B cell (primary cell): Measurements from ENCODE around the gene PTGDR2. TPM values are rescaled to one million over a fixed set of nuclear protein-coding genes. Genes with fewer than 3 reads are reported as not detected.

Source experiments
- ATAC-seq: fragments of 200-7000 bp; cut with Tn5 transposase; one replicate; pipeline ENCODE4 v1.10.0; 2021; ENCODE audit warnings: low read depth, mild to moderate bottlenecking, moderate number of reproducible peaks, moderate library complexity
- CTCF ChIA-PET: fragments of 350-600 bp; sonication (Branson Sonifier 250); formaldehyde crosslinking; loops from one replicate; lab custom pipeline; 2021; ENCODE audit warnings: antibody characterized with exemption, inconsistent platforms; lab: Charles Lee
- POLR2A ChIA-PET: fragments of 350-600 bp; sonication (Branson Sonifier 250); formaldehyde crosslinking; loops from one replicate; lab custom pipeline; 2021; ENCODE audit warnings: antibody characterized with exemption; lab: Charles Lee
- DNase-seq: peaks from one replicate; pipeline ENCODE4 v3.0.0; 2013
- H2AFZ ChIP-seq: 2 replicates; pipeline ENCODE4 v1.6.1; 2012; ENCODE audit warnings: mild to moderate bottlenecking, low read depth, low read length; ENCODE audit not compliant: insufficient read depth, poor library complexity, severe bottlenecking
- H3K27ac ChIP-seq, 2 donors: 1 replicate in 1 of 2; 2 replicates in 1 of 2; pipeline ENCODE4 v1.5.1; 2012 to 2013; ENCODE audit warnings: low read length in 2 of 2, mild to moderate bottlenecking in 2 of 2, moderate library complexity in 1 of 2
- H3K27me3 ChIP-seq, 4 experiments: fragments of 200-600 bp in 1 of 4; sonication (generic) in 1 of 4; replicated peaks in 1 of 4; 1 replicate in 2 of 4; 2 replicates in 2 of 4; pipeline versions ENCODE4 v1.6.1 to v1.7.0; 2013 to 2016; ENCODE audit warnings: low read length in 3 of 4, mild to moderate bottlenecking in 2 of 4, mixed read lengths in 1 of 4, moderate library complexity in 1 of 4; ENCODE audit not compliant: insufficient read depth in 4 of 4, control insufficient read depth in 3 of 4; ENCODE audit errors: control extremely low read depth in 1 of 4
- H3K36me3 ChIP-seq, 2 experiments: replicated peaks in 1 of 2; 1 replicate in 1 of 2; 2 replicates in 1 of 2; pipeline versions ENCODE4 v1.6.1 to v1.7.1; 2013; ENCODE audit warnings: low read length in 1 of 2; ENCODE audit not compliant: insufficient read depth in 2 of 2, control insufficient read depth in 1 of 2; ENCODE audit errors: control extremely low read depth in 1 of 2, extremely low read depth in 1 of 2
- H3K4me1 ChIP-seq, 2 donors: fragments of 200-600 bp in 1 of 2; sonication (generic) in 1 of 2; 1 replicate in 1 of 2; 2 replicates in 1 of 2; pipeline versions ENCODE4 v1.5.1 to v1.6.1; 2013 to 2017; ENCODE audit warnings: low read length in 2 of 2; ENCODE audit not compliant: control insufficient read depth in 2 of 2, insufficient read depth in 2 of 2
- H3K4me2 ChIP-seq: replicated peaks from 2 replicates; pipeline ENCODE3; 2012; ENCODE audit warnings: mild to moderate bottlenecking, low read depth, low read length; ENCODE audit not compliant: poor library complexity, severe bottlenecking
- H3K4me3 ChIP-seq, 5 experiments: fragments of 200-600 bp in 1 of 5; sonication (generic) in 1 of 5; 1 replicate in 3 of 5; 2 replicates in 2 of 5; pipeline versions ENCODE4 v1.5.1 to v1.7.0; 2011 to 2016; ENCODE audit warnings: low read length in 4 of 5, mild to moderate bottlenecking in 4 of 5, low read depth in 2 of 5, control low read depth in 1 of 5, moderate library complexity in 1 of 5; ENCODE audit not compliant: insufficient read depth in 1 of 5; ENCODE audit errors: control extremely low read depth in 1 of 5, extremely low read depth in 1 of 5
- H3K79me2 ChIP-seq: fragments of 200-600 bp; sonication (generic); one replicate; pipeline ENCODE4 v1.6.0; 2016; ENCODE audit warnings: low read length; ENCODE audit not compliant: control insufficient read depth, insufficient read depth
- H3K9ac ChIP-seq: fragments of 200-600 bp; sonication (generic); 2 replicates; pipeline ENCODE4 v1.6.1; 2017; ENCODE audit warnings: mild to moderate bottlenecking, low read length, moderate library complexity
- H3K9me3 ChIP-seq, 3 donors: one replicate each; pipeline versions ENCODE4 v1.6.1 to v1.7.1; 2013; ENCODE audit warnings: low read length in 2 of 3; ENCODE audit not compliant: control insufficient read depth in 2 of 3, insufficient read depth in 1 of 3; ENCODE audit errors: control extremely low read depth in 1 of 3
- H4K20me1 ChIP-seq: 2 replicates; pipeline ENCODE4 v1.6.0; 2012; ENCODE audit warnings: mild to moderate bottlenecking, low read length; ENCODE audit not compliant: insufficient read depth, control insufficient read depth, poor library complexity, severe bottlenecking
- H3K27ac Mint-ChIP-seq: one replicate; pipeline ENCODE4 v1.8.0; 2021; ENCODE audit warnings: mixed read lengths
- H3K27me3 Mint-ChIP-seq: one replicate; pipeline ENCODE4 v1.8.0; 2021; ENCODE audit warnings: mixed read lengths
- H3K4me1 Mint-ChIP-seq: one replicate; pipeline ENCODE4 v1.8.0; 2021; ENCODE audit warnings: mixed read lengths
- H3K4me3 Mint-ChIP-seq: one replicate; pipeline ENCODE4 v1.8.0; 2021; ENCODE audit warnings: mixed read lengths
- H3K9me3 Mint-ChIP-seq: one replicate; pipeline ENCODE4 v1.8.0; 2022; ENCODE audit warnings: mixed read lengths; ENCODE audit not compliant: insufficient read depth
- EZH2 ChIP-seq: IDR thresholded peaks from 2 replicates; pipeline ENCODE4 v1.6.1; 2012; ENCODE audit warnings: borderline replicate concordance, low read depth, mild to moderate bottlenecking, moderate library complexity, low read length; ENCODE audit not compliant: insufficient read depth, poor library complexity, severe bottlenecking
- WGBS: methylation state at CpG from one replicate; pipeline ENCODE4 v1.1.5; 2013; ENCODE audit warnings: missing lambda C conversion rate; ENCODE audit not compliant: insufficient coverage; 5-methylcytosine and 5-hydroxymethylcytosine counted together
- intact Hi-C: fragments of 100-400 bp; cut with micrococcal nuclease; formaldehyde crosslinking; loops from one replicate; pipeline ENCODE4 v1.10.0; 2022
- polyA plus RNA-seq: library from polyadenylated mRNA; depleted of rRNA; stranded (reverse); fragments of >200 nt; gene quantifications from 2 replicates; pipeline ENCODE4 v1.2.3, GENCODE V29; 2012
- total RNA-seq, 2 donors: library from RNA; stranded (reverse); fragments of 120-200 nt in 1 of 2; gene quantifications; 1 replicate in 1 of 2; 2 replicates in 1 of 2; pipeline versions ENCODE4 v1.2.3 to v1.2.4, GENCODE V29; 2013 to 2022
- TF ChIP-seq, protein P1 (sequence below): fragments of 200-600 bp; IDR thresholded peaks from one replicate; pipeline ENCODE4 v1.8.0; 2022; ENCODE audit warnings: antibody characterized with exemption, mild to moderate bottlenecking

Gene PTGDR2
- total and polyA plus RNA-seq, 2 donors (not counting 1 experiment from before 2014, with no cell fraction given), result 0.03 TPM; not detected in 1

DNA sequence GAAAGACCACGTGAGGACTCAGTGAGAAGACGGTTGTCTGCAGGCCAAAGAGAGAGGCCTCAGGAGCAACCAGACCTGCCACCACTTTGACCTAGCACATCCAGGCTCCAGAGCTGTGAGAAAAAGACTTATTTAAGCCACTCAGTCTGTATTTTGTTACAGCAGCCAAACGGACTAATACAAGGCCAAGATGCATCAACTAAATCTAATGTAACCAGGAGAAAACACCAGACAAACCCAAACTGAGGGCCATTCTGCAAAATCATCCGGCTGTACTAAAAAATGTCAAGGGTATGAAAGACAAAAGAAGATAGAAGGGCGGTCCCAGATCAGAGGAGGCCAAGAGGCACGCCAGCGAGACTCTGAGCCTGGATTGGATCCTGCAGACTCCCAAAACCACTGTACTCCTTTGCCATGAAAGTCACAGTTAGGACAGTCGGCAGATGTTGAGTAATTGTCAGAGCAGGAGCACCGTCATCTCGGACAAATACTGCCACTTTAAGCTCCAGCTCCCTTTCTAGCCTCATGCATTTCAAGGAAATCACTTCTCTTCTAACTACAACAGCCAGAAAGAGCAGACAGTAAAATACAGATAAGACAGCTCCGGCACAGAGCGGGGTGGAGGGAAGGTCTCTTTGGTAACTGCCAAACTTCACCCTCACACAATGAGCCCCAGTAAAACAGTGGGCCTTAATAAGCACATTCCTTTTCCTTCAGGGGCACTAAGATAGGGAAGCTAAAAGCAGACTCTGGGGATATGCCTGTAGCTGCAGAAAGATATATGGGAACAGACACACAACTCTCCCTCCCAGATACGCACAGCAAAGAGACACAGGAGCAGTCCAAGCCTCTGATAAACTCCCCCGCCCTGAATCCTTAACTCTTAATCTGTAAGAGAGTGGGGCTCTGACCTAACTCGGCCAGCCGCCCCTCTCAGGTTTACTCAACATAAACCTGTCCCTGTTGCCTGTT lies 8.1 kb upstream of the PTGDR2 start:
- peaks cover 0 to 3% (median 0%) of the 10 kb centered on the region in 4 experiments for H3K27me3 ChIP-seq
- no peak overlapping the region for H3K4me2 ChIP-seq
- Mint-ChIP-seq H3K4me3 (no peak overlapping the region), H3K27ac (no peak overlapping the region), H3K27me3 (no peaks in the 10 kb centered on the region), H3K4me1 (peaks cover 4% of the 10 kb centered on the region), H3K9me3 (no peaks in the 10 kb centered on the region)
- no peaks in the 10 kb centered on the region for H3K79me2 ChIP-seq
- no peak overlapping the region for H3K27ac ChIP-seq
- H3K4me1 ChIP-seq, result peaks cover 0 to 2% of the 10 kb centered on the region in 2 donors
- no peak overlapping the region for H2AFZ ChIP-seq
- H3K4me3 ChIP-seq, result no peak overlapping the region
- ATAC-seq (no peak), DNase-seq (no peak)
- intact Hi-C loops, result no loop called here
- no peaks in the 10 kb centered on the region for H4K20me1 ChIP-seq
- 90% methylated on average over 8 of the region's 16 CpGs for WGBS
- H3K9ac ChIP-seq, result no peak overlapping the region
- CTCF ChIA-PET, result no interaction called here
- TF ChIP-seq, protein P1, sequence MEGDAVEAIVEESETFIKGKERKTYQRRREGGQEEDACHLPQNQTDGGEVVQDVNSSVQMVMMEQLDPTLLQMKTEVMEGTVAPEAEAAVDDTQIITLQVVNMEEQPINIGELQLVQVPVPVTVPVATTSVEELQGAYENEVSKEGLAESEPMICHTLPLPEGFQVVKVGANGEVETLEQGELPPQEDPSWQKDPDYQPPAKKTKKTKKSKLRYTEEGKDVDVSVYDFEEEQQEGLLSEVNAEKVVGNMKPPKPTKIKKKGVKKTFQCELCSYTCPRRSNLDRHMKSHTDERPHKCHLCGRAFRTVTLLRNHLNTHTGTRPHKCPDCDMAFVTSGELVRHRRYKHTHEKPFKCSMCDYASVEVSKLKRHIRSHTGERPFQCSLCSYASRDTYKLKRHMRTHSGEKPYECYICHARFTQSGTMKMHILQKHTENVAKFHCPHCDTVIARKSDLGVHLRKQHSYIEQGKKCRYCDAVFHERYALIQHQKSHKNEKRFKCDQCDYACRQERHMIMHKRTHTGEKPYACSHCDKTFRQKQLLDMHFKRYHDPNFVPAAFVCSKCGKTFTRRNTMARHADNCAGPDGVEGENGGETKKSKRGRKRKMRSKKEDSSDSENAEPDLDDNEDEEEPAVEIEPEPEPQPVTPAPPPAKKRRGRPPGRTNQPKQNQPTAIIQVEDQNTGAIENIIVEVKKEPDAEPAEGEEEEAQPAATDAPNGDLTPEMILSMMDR, result no peak
- no peak for TF ChIP-seq EZH2
- POLR2A ChIA-PET, result no interaction called here
- no peaks in the 10 kb centered on the region for H3K9me3 ChIP-seq
- H3K36me3 ChIP-seq, result no peaks in the 10 kb centered on the region

DNA sequence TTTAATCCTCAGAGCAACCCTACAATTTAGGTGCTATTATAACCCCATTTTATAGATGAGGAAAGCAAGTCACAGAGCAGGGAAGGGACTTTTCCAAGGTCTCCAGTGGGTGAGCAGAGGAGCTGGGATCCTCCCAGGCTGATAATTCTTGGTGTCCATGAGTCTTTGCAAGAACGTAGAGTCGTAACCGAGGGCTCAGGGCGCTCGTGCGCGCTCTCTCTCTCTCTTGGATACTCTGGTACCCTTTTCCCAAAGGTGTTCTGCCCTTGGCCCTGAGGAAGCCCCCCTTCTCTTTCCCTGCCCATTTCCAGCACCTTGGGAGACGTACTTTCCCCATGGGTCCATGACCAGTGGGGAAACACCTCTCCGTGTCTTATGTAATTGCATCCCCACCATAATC lies 6.4 kb upstream of the PTGDR2 start:
- Histone ChIP-seq H3K27ac (no peak overlapping the region), H3K79me2 (no peaks in the 10 kb centered on the region), H3K4me2 (no peak overlapping the region), H4K20me1 (no peaks in the 10 kb centered on the region), H3K27me3 (peaks cover 0 to 3% (median 0%) of the 10 kb centered on the region in 4 experiments), H3K4me3 (no peak overlapping the region), H3K36me3 (no peaks in the 10 kb centered on the region), H3K4me1 (peaks cover 4 to 7% of the 10 kb centered on the region in 2 donors), H3K9me3 (no peaks in the 10 kb centered on the region), H2AFZ (no peak overlapping the region), H3K9ac (no peak overlapping the region)
- intact Hi-C loops, result no loop called here
- 98% methylated on average over 9 of the region's 9 CpGs for WGBS
- TF ChIP-seq EZH2, result no peak
- TF ChIP-seq, protein P1, result no peak
- ChIA-PET POLR2A (no interaction called here), CTCF (interaction anchor here (0.6 kb wide), 1 partner anchor 560 kb away, joined by 4 read pairs; no protein-coding TSS in a partner anchor)
- H3K27me3 Mint-ChIP-seq, result no peaks in the 10 kb centered on the region
- H3K4me1 Mint-ChIP-seq, result peaks cover 8% of the 10 kb centered on the region
- H3K27ac Mint-ChIP-seq, result no peak overlapping the region
- no peak for DNase-seq
- no peaks in the 10 kb centered on the region for H3K9me3 Mint-ChIP-seq
- no peak for ATAC-seq
- no peak overlapping the region for H3K4me3 Mint-ChIP-seq
